Measurements from ENCODE around the gene DENND1B.

GRCh38 chr1:197590687-197591086 is 184.6 kb downstream of the DENND1B start:
- TF ChIP-seq EZH2phosphoT487 (IDR thresholded peaks at IDR 0.05; ENCODE audit: insufficient read depth, low read depth) (no peak), EZH2 (IDR thresholded peaks at IDR 0.05; ENCODE audit: insufficient read depth, poor library complexity, severe bottlenecking) (no peak)
